HG03045 (cell line): ENCODE results near the gene ANKRD60.

ENCODE experiments used
- ATAC-seq: cut with Tn5 transposase; IDR thresholded peaks from one replicate; pipeline ENCODE4 v1.9.1; 2021; ENCODE audit warnings: mild to moderate bottlenecking, moderate library complexity; ENCODE audit not compliant: unreplicated experiment

The ANKRD60 gene

DNA sequence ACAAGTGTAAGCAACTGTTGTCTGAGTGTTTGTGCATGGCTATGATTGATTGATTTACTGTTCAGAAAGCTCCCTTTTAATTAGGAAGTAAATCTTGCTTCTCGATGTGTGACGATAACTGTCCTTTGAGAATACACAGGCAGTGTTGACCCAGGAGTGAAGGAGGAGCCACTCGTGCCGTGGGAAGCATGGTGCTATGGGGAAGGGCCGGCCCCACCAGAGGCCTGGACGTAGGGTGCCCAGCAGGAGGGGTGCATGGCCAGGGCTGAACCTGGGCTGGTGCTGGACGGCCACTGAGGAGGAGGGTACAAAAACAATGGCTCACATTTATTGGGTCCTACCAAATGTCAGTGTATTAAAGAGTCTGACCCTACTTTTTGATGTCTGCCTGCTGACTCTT, 60.7 kb downstream of the ANKRD60 start:
- no peak for ATAC-seq
